ENCODE data around the gene TOX2. TPM values are rescaled to one million over a fixed set of nuclear protein-coding genes. Genes with fewer than 3 reads are reported as not detected.

Gene TOX2
- 1 to 10 TPM; 1.6 to 3.0 TPM for total RNA-seq

GRCh38 chr20:43914311-43915210 is at the start of gene TOX2:
TOX2 (plus strand) TSS chr20:43914852; CDS start chr20:43914892, 40 bp downstream.
- H3K36me3 Mint-ChIP-seq (ENCODE audit: low read depth): no peaks in the 10 kb centered on the region
- H3K9me3 Mint-ChIP-seq (ENCODE audit: low read depth): peaks cover 11% of the 10 kb centered on the region
- CTCF ChIA-PET: interaction anchor here (0.6 to 0.7 kb wide), 2 partner anchors 309 to 1178 kb away, joined by 3 read pairs; no protein-coding TSS in a partner anchor
- H3K27ac Mint-ChIP-seq: peak within 1 kb of the TSS; percentile 53
- peaks cover 28% of the 10 kb centered on the region for H3K4me1 Mint-ChIP-seq
- intact Hi-C loops (cut with DNase I, micrococcal nuclease): loop anchor here (2.0 to 5.0 kb wide), 3 partner anchors 40 to 168 kb away; no protein-coding TSS in a partner anchor
- peaks cover 45% of the 10 kb centered on the region for H3K27me3 Mint-ChIP-seq
- ATAC-seq (peak; percentile 30), DNase-seq (peak; percentile 63)
- POLR2A ChIA-PET: no interaction called here
- H3K4me3 Mint-ChIP-seq: peak within 1 kb of the TSS; percentile 76

GRCh38 chr20:43868091-43868490 is 46.6 kb upstream of the TOX2 start:
- Mint-ChIP-seq H3K27me3 (peaks cover 3% of the 10 kb centered on the region), H3K4me3 (no peak overlapping the region), H3K27ac (no peak overlapping the region), H3K4me1 (no peaks in the 10 kb centered on the region), H3K36me3 (ENCODE audit: low read depth) (no peaks in the 10 kb centered on the region), H3K9me3 (ENCODE audit: low read depth) (no peaks in the 10 kb centered on the region)
- intact Hi-C loops (cut with DNase I, micrococcal nuclease): no loop called here
- POLR2A ChIA-PET: no interaction called here
- no peak for ATAC-seq
- CTCF ChIA-PET: no interaction called here
- no peak for DNase-seq

- POLR2A ChIA-PET: no interaction called here
- ATAC-seq: no peak
- Mint-ChIP-seq H3K9me3 (ENCODE audit: low read depth) (no peaks in the 10 kb centered on the region), H3K36me3 (ENCODE audit: low read depth) (no peaks in the 10 kb centered on the region), H3K27ac (no peak overlapping the region), H3K27me3 (peaks cover 2% of the 10 kb centered on the region), H3K4me3 (no peak overlapping the region), H3K4me1 (no peaks in the 10 kb centered on the region)
- DNase-seq: no peak
- intact Hi-C loops (cut with DNase I, micrococcal nuclease): no loop called here
- CTCF ChIA-PET: no interaction called here
These were observed 44.2 kb upstream of the TOX2 start for GRCh38 chr20:43870484-43870883.

- ATAC-seq (no peak), DNase-seq (no peak)
- intact Hi-C loops (cut with DNase I, micrococcal nuclease): no loop called here
- Mint-ChIP-seq H3K27ac (no peak overlapping the region), H3K36me3 (ENCODE audit: low read depth) (no peaks in the 10 kb centered on the region), H3K27me3 (peaks cover 4% of the 10 kb centered on the region), H3K4me1 (no peaks in the 10 kb centered on the region), H3K9me3 (ENCODE audit: low read depth) (peaks cover 1% of the 10 kb centered on the region), H3K4me3 (no peak overlapping the region)
- ChIA-PET POLR2A (no interaction called here), CTCF (no interaction called here)
These were observed 35.9 kb upstream of the TOX2 start for GRCh38 chr20:43878776-43879175.

DNA sequence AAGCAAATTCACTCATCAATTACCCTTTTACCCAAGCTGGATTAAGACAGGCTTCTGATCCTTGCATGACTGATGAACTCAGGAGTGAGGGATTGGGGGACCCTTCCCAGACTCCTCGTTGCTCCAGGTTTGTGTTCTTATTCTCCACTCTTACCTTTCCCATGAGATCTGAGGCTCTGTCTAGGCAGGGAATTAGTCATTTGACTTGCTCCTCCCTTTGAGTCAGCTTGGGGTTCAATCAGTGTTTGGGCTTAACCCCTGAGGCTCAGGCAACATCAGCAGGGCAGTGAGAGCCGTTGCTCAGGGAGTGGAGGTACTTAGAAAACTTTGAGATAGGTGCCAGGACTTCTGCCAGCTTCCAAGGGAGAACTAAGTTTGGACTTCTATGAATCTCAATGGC is 20.7 kb upstream of the TOX2 start:
- Mint-ChIP-seq H3K4me3 (no peak overlapping the region), H3K36me3 (ENCODE audit: low read depth) (peaks cover 1% of the 10 kb centered on the region), H3K27ac (no peak overlapping the region), H3K9me3 (ENCODE audit: low read depth) (peaks cover 20% of the 10 kb centered on the region), H3K4me1 (no peaks in the 10 kb centered on the region), H3K27me3 (peaks cover 8% of the 10 kb centered on the region)
- no peak for DNase-seq
- CTCF ChIA-PET: no interaction called here
- ATAC-seq: no peak
- POLR2A ChIA-PET: no interaction called here
- intact Hi-C loops (cut with DNase I, micrococcal nuclease): no loop called here

DNA sequence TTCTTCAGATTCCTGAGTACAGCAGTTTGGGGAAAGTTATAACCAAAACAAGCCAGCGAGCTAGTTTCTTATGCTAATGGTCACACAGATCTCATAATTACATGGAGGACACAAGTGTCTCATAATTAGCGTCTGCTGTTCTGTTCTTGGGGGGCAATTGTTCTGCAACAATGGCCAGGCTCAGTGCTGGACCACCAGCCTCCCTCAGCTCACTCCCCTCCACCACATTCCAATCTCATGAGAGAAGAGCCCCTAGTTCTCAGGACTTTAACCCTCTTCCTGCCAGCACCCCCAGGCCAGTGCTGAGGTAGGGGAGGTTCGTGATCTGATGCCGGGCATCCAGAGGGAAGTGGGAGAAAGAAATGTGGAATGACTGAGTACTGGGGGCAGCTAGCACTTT is 20.2 kb upstream of the TOX2 start:
- CTCF ChIA-PET: no interaction called here
- Mint-ChIP-seq H3K27me3 (peaks cover 6% of the 10 kb centered on the region), H3K9me3 (ENCODE audit: low read depth) (peaks cover 18% of the 10 kb centered on the region), H3K27ac (no peak overlapping the region), H3K36me3 (ENCODE audit: low read depth) (peaks cover under 1% of the 10 kb centered on the region), H3K4me3 (no peak overlapping the region), H3K4me1 (no peaks in the 10 kb centered on the region)
- ATAC-seq (no peak), DNase-seq (no peak)
- POLR2A ChIA-PET: no interaction called here
- intact Hi-C loops (cut with DNase I, micrococcal nuclease): no loop called here

GRCh38 chr20:43895235-43895634 is 19.4 kb upstream of the TOX2 start:
- H3K27me3 Mint-ChIP-seq: peaks cover 6% of the 10 kb centered on the region
- H3K4me1 Mint-ChIP-seq: no peaks in the 10 kb centered on the region
- intact Hi-C loops (cut with DNase I, micrococcal nuclease): no loop called here
- ChIA-PET POLR2A (no interaction called here), CTCF (no interaction called here)
- H3K4me3 Mint-ChIP-seq: no peak overlapping the region
- H3K36me3 Mint-ChIP-seq (ENCODE audit: low read depth): no peaks in the 10 kb centered on the region
- H3K27ac Mint-ChIP-seq: no peak overlapping the region
- DNase-seq: no peak
- H3K9me3 Mint-ChIP-seq (ENCODE audit: low read depth): peaks cover 13% of the 10 kb centered on the region
- ATAC-seq: no peak

GRCh38 chr20:43899274-43900120 is 15.2 kb upstream of the TOX2 start:
- H3K27me3 Mint-ChIP-seq: peaks cover 4% of the 10 kb centered on the region
- no peak for DNase-seq
- H3K4me3 Mint-ChIP-seq: no peak overlapping the region
- POLR2A ChIA-PET: no interaction called here
- H3K27ac Mint-ChIP-seq: no peak overlapping the region
- no peak for ATAC-seq
- no peaks in the 10 kb centered on the region for H3K9me3 Mint-ChIP-seq (ENCODE audit: low read depth)
- CTCF ChIA-PET: interaction anchor here (1.0 kb wide), 1 partner anchor 149 kb away, joined by 3 read pairs; no protein-coding TSS in a partner anchor
- intact Hi-C loops (cut with DNase I, micrococcal nuclease): no loop called here
- no peaks in the 10 kb centered on the region for H3K36me3 Mint-ChIP-seq (ENCODE audit: low read depth)
- H3K4me1 Mint-ChIP-seq: no peaks in the 10 kb centered on the region

- Mint-ChIP-seq H3K4me3 (no peak overlapping the region), H3K27me3 (peaks cover 4% of the 10 kb centered on the region), H3K36me3 (ENCODE audit: low read depth) (no peaks in the 10 kb centered on the region), H3K9me3 (ENCODE audit: low read depth) (no peaks in the 10 kb centered on the region), H3K4me1 (no peaks in the 10 kb centered on the region), H3K27ac (no peak overlapping the region)
- intact Hi-C loops (cut with DNase I, micrococcal nuclease): no loop called here
- POLR2A ChIA-PET: no interaction called here
- ATAC-seq: no peak
- DNase-seq: no peak
- CTCF ChIA-PET: interaction anchor here (0.6 to 0.8 kb wide), 2 partner anchors 137 to 216 kb away, joined by 3 to 6 read pairs; no protein-coding TSS in a partner anchor
These were observed 14.6 kb upstream of the TOX2 start for GRCh38 chr20:43900121-43900466.

DNA sequence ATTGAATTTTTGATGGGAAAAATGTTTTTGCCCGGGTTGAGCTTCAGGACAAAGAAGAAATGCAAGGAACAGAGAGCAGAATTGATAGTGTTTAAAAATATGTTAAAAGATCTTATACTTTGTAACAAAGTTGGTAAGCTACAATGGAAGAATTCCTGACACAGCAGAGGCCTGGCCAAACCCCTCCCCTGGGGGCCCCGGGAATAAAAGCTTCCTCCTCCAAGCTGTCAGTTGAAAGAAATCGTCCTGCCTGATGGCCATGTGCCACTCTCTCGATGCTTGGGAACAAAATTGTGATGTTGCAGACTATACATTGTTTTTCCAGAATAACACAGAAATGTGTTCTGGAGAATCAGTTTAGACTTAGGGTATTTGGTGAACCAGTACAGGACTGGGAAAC is 14.2 kb upstream of the TOX2 start:
- Mint-ChIP-seq H3K36me3 (ENCODE audit: low read depth) (no peaks in the 10 kb centered on the region), H3K9me3 (ENCODE audit: low read depth) (no peaks in the 10 kb centered on the region), H3K4me1 (no peaks in the 10 kb centered on the region), H3K4me3 (no peak overlapping the region), H3K27ac (no peak overlapping the region), H3K27me3 (peaks cover 4% of the 10 kb centered on the region)
- intact Hi-C loops (cut with DNase I, micrococcal nuclease): no loop called here
- ATAC-seq (no peak), DNase-seq (no peak)
- ChIA-PET CTCF (interaction anchor here (0.6 to 0.8 kb wide), 2 partner anchors 137 to 216 kb away, joined by 3 to 6 read pairs; no protein-coding TSS in a partner anchor), POLR2A (no interaction called here)

DNA sequence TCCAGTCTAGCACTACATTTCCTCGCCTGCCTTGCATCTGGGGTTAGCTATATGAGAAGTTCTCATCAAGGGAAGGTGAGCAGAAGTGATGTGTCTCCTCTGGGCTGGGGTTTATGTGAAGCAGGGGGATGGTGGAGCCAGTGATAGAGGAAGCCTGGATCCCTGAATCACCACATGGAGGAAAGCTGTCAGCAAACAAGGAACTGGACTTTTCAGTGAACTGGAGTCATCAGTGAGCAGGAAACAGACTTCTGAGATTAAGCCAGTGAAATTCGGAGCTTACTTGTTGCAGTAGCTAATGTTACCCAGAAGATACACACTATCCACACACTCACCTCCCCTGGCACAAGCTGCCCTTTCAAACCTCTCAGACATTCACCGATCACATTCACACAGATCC is 13.4 kb upstream of the TOX2 start:
- ATAC-seq (no peak), DNase-seq (no peak)
- Mint-ChIP-seq H3K27me3 (peaks cover 4% of the 10 kb centered on the region), H3K9me3 (ENCODE audit: low read depth) (no peaks in the 10 kb centered on the region), H3K4me3 (no peak overlapping the region), H3K36me3 (ENCODE audit: low read depth) (no peaks in the 10 kb centered on the region), H3K4me1 (no peaks in the 10 kb centered on the region), H3K27ac (no peak overlapping the region)
- intact Hi-C loops (cut with DNase I, micrococcal nuclease): no loop called here
- POLR2A ChIA-PET: no interaction called here
- CTCF ChIA-PET: interaction anchor here (0.7 to 0.9 kb wide), 2 partner anchors 181 to 231 kb away, joined by 3 read pairs; no protein-coding TSS in a partner anchor
